NK-92 (cell line): Measurements from ENCODE around the gene LGSN.
"Not testable (repeated sequence)": the region's sequence is repeated elsewhere in the genome, so short reads cannot be mapped to it uniquely, and the experiment has no call there.

Experiments used
- DNase-seq: peaks from one replicate; lab custom pipeline; 2025; ENCODE audit not compliant: unreplicated experiment; lab: John Stamatoyannopoulos, UW

Gene LGSN, protein sequence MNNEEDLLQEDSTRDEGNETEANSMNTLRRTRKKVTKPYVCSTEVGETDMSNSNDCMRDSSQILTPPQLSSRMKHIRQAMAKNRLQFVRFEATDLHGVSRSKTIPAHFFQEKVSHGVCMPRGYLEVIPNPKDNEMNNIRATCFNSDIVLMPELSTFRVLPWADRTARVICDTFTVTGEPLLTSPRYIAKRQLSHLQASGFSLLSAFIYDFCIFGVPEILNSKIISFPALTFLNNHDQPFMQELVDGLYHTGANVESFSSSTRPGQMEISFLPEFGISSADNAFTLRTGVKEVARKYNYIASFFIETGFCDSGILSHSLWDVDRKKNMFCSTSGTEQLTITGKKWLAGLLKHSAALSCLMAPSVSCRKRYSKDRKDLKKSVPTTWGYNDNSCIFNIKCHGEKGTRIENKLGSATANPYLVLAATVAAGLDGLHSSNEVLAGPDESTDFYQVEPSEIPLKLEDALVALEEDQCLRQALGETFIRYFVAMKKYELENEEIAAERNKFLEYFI

DNA sequence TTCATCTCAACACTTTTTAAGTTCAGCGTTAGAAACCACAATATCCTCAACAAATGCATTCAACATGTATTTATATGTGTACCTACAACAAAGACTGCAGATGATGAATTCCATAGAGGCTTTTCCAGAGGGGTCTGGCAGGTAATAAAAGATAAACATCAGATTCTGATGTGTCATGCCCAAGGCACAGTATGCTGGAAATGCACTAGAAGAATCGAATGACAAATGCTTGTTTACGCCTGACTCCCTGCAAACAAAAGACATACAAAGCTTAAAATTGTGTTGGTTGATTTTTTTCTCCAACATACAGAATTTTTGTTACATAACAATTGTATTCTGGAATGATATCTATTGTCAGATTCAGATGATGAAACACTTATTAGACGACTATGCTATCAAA is at the start of gene LGSN:
LGSN (minus strand) TSS at position 45 of the 400 bp plus-strand sequence; CDS start at position 5, 40 bp downstream.
- DNase-seq = no peak

DNA sequence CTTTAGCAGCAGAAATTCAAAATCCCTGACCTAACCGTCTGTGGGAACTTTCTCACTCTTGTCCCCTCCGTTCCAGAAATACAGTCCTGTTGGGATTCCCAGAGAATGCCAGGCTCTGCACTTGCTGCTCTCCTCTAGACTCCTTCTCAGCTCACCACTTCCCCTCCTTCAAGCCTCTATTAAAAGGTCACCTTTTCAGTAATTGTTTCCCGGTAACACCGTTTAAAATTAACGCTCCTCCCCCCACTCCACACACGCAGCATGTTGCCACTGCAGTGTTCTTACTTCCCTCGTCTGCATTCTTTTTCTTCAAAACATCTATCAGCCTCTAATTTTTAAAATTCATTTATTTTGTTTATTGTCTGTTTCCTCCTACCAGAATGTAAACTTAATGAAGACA is 48.6 kb upstream of the LGSN start:
- DNase-seq = no peak

DNA sequence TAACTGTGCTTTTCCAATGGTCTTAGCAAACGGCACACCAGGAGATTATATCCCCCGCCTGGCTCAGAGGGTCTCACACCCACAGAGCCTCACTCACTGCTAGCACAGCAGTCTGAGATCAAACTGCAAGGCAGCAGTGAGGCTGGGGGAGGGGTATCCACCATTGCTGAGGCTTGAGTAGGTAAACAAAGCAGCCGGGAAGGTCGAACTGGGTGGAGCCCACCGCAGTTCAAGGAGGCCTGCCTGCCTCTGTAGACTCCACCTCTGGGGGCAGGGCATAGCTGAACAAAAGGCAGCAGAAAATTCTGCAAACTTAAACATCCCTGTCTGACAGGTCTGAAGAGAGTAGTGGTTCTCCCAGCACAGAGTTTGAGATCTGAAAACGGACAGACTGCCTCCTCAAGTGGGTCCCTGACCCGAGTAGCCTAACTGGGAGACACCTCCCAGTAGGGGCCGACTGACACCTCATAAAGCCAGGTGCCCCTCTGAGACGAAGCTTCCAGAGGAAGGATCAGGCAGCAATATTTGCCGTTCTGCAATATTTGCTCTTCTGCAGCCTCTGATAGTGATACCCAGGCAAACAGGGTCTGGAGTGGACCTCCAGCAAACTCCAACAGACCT is 42.8 kb upstream of the LGSN start:
- not testable (repeated sequence) for DNase-seq

DNA sequence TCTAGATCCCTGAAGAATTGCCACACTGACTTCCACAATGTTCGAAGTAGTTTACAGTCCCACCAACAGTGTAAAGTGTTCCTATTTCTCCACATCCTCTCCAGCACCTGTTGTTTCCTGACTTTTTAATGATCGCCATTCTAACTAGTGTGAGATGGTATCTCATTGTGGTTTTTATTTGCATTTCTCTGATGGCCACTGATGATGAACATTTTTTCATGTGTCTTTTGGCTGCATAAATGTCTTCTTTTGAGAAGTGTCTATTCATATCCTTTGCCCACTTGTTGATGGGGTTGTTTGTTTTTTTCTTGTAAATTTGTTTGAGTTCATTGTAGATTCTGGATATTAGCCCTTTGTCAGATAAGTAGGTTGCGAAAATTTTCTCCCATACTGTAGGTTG is 37.6 kb upstream of the LGSN start:
- DNase-seq = not testable (repeated sequence)

DNA sequence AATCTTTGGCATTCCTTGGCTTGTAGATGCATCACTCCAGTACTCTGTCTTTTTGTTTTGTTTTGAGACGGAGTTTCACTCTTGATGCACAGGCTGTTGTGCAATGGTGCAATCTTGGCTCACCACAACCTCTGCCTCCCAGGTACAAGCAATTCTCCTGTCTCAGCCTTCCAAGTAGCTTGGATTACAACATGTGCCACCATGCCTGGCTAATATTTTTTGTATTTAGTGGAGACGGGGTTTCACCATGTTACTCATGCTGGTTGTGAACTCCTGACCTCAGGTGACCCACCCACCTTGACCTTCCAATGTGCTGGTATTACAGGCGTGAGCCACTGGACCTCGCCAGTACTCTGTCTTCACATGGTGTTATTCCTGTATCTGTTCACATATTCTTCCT is 35.8 kb upstream of the LGSN start:
- DNase-seq = no peak

DNA sequence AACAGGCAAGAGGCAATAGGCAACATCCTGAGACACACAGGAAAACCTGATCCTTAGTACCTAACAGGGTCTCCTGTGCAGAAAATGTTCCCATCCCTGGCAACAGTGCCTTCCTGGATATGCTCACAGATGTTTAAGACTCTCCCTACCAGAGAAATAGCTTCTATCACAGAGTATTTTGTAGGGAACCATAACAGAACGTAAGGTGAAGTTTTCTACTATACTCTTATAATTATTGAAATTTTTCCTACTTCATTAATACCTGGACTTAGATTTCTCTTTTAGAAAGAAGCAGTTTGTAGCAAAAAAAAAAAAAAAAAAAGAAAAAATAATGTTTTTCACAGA is 33.5 kb upstream of the LGSN start:
- no peak for DNase-seq

DNA sequence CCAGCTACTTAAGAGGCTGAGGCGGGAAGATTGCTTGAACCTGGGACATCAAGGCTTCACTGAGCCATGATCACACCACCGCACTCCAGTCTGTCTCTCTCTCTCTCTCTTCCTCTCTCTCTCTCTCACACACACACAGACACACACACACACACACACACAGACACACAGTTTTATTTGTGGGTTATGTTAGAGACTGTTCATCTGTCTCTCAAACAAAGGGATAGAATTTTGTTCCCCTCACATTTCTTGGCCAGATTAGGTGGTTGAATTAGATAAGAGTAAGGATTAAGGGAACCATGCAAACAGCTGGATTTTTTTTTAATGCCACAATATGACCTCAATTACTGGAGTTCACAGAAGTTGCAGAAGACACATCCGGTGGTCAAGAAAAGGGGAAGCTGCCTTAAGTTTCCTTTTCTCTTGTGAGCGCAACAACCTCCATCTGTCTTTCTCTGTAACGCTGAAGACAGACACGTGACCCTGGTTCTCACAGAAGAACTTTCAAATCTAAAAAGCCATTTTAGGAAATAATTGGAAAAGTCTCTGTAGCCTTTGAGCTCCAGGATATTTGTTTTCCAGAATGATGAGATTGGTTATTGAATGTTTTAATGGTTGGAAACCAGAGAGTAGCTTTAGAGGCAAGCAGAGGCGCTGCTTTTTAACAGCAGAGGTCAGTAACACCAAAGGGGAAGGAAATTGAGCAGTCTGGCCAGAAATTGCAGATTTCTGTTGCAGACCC is 32.9 kb upstream of the LGSN start:
- DNase-seq = no peak

DNA sequence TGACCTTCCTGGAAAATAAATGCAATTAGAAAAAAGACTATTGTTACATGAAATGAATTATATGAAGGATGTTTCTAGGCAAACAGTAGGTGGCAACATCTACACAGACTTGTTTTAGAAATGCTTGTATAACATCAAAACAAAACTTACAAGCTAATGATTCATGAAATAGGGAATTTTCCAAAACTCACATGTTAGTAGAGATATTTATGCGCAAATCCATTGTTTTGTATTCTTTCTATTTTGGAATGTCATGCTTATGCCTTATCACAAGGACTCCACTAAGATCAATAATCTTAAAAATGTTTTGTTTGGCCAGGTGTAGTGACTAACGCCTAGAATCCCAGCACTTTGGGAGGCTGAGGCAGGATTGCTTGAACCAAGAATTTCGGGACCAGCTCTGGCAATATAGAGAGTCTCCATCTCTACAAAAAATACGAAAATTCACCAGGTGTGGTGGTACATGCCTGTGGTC is 32.3 kb upstream of the LGSN start:
- no peak for DNase-seq

DNA sequence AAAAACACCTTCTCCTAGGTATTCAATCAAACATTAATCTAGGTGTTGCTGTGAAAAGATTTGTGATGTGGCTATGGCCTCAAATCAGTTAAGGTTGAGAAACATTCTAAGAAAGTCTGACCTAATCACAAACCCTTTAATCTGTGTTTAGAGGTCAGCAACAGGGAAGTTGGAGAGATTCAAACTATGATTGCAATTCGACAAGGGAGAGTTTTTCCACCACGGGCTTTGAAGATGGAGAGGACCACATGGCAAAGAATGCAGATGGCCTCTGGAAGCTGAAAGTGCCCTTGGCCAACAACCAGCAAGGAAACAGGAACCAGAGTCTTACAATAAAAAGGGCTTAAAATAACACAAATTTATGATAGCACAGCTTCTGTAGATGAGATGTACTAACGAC is 29.6 kb upstream of the LGSN start:
- no peak for DNase-seq

DNA sequence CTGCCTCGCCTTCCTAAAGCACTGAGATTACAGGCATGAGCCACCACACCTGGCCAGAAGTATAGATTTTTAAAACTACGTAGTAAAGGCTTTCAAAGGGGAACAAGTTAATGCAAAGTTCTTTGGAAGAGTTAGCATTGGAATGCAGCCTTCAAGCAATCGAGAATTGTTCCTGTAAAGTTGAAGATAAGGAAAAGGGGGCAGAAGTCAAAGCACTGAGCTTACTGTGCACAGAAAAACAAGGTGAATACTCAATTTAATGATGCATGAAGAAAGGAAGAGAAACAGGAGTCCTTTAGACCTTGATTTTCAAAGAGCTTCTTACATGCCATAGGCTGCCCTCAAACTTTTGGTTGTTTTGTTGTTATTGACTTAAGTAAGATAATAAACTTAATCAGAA is 29.1 kb upstream of the LGSN start:
- no peak for DNase-seq

DNA sequence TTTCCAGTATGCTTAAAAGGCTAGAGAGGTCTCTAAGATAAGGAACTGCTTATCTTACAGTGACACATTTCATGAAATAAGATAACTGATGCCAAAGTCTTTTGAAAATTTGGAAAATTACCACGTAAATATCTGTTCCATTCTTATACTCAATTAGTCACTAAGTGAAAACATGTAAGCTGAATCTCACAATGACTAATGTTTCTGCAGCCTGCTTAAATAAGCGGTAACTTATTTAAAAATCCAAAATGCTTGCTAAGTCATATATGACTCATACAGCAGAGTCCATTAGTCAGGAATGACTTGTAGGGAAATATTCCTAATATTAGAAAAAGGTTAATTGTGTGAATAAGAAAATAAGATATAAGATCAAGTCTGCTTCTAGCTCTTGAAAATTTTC is 27.8 kb upstream of the LGSN start:
- DNase-seq = no peak

DNA sequence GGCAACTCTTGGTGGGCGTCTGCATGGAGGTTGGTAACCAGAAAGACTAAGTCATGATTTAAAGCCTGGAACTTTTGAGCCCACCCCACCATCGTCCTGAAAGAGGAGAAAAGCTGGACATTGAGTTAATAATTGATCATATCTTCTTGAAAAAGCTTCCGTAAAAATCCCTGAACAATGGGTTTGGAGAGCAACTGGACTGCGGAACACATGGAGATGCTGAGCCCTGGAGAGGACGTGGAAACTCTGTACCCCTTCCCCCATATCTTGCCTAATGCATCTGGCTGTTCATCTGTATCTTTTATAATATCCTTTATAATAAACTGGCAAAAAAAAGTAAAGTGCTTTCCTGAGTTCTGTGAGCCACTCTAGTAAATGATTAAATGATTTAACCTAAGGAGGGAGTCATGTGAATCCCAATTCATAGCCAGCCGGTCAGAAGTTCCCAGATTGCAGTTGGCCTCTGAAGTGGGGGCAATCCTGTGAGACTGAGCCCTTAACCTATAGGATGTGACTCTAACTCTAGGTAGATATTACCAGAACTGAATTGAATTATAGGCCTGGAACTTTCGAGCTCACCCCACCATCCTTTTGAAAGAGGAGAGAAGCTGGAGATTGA is 26.5 kb upstream of the LGSN start:
- DNase-seq = no peak

DNA sequence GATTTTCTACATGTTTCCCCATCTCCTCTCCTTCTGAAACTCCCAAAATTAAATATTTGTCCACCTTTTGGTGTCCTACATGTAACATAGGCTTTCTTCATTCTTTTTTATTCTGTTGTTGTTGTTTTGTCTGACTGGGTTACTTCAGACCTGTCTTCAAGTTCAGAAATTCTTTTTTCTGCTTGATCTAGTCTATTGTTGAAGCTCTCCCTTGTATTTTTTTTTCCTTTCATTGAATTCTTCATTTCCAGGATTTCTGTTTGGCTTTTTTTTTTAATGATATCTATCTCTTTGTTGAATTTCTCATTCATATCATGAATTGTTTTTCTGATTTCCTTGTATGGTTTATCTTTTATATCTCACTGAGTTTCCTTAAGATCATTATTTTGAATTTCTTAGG is 20.6 kb upstream of the LGSN start:
- no peak for DNase-seq

DNA sequence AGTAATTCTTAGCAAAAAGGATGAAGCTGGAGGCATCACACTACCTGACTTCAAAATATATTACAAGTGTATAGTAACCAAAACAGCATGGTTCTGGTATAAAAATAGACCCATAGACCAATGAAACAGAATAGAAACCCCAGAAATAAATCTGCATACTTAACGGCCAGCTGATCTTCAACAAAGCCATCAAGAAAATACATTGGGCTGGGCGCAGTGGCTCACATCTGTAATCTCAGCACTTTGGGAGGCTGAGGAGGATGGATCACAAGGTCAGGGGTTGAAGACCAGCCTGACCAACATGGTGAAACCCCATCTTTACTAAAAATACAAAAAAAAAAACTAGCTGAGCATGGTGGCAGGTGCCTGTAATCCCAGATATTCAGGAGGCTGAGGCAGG is 14.9 kb upstream of the LGSN start:
- DNase-seq = not testable (repeated sequence)

DNA sequence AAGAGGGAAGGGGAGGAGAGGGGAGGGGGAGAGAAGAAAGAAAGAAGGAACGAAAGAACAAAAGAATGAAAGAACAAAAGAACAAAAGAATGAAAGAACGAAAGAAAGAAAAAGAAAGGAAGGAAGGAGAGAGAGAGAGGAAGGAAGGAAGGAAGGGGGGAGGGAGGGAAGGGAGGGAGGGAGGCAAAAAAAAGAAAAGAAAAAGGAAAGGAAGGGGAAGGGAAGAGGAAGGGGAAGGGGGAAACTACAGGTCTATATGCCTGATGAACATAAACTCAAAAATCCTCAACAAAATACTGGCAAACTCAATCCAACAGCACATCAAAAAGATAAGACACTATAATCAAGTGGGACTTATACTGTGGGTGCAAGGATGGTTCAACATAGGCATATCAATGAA is 13.7 kb upstream of the LGSN start:
- DNase-seq = no peak

DNA sequence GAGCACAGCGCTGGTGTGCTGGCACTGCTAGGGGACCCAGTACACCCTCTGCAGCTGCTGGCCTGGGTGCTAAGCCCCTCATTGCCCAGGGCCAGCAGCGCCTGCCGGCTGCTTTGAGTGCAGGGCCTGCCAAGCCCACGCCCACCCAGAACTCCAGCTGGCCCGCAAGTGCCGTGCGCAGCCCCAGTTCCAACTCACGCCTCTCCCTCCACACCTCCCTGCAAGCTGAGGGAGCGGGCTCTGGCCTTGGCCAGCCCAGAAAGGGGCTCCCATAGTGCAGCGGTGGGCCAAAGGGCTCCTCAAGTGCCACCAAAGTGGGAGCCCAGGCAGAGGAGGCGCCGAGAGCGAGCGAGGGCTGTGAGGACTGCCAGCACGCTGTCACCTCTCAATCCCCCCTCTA is 6.8 kb upstream of the LGSN start:
- not testable (repeated sequence) for DNase-seq

DNA sequence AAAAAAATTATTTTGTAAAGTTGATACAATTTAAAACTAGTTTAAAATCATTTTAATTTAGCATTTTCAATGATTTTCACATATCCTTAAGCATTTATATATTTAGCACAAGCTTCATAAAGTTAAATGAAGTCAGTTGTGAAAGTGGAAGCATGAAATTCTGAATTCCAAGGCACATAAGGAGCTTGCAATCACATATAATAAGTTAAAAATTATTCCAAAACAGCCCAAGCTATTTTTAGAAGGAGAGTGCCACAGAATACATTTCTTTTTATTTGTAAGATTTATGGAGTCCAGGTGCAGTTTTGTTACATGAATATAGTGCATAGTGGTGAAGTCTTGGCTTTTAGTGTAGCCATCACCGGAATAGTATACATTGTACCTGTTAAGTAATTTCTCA is 3.2 kb upstream of the LGSN start:
- DNase-seq = no peak

DNA sequence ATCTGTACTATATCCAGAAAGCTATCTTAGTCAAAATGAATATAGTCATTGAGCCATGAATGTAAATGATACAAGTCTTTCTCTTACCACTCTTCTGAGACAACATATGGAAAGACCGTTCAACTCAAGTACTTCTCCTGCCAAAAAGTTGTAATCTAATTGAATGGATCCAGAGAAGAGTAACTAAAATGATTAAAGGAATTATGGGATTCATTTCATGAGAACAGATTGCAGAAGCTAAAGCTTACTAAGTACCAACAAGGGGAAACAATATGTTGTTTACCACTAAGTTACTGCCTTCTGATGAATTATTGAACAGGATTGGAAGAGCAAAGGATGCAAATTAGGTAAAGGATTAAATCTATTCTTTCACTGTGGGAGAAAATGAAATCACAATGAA is 2.0 kb upstream of the LGSN start:
- DNase-seq = no peak

DNA sequence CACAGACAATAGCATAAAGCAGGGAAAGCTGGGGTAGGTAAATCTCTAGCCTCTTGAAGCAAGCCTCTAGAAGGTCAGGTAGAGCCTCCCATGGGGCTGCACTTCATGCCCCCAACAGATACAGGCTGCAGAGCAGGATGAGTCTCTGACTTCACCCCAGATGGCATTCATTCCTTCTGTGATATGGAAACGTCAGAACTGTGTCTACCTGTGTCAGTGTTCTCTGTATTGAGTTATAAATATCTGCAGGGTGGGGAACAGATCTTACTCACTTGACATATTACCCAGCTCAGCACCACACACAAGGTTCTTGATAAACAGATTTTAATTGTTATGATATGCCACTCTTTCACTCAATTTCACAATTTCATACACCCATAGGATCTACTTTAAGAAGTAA is 2.1 kb downstream of the LGSN start:
- DNase-seq = no peak

DNA sequence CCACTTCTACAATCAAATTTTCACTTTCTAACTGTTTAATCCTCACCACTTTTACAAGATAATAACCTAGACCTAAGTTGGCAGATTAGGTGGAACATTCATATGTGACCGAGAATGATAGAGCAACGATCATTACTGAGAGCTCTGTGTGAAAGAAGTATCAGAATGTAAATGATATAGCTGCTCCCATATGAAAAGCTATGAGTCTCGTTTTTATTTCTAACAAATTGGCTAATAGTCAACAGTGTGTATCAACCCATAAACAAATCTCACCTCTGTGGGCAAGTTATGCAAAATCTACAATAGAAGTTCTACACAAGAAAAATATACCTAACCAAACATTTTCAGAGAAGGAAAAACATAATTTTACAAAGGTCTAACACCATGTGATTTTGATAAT is 3.7 kb downstream of the LGSN start:
- DNase-seq = no peak

DNA sequence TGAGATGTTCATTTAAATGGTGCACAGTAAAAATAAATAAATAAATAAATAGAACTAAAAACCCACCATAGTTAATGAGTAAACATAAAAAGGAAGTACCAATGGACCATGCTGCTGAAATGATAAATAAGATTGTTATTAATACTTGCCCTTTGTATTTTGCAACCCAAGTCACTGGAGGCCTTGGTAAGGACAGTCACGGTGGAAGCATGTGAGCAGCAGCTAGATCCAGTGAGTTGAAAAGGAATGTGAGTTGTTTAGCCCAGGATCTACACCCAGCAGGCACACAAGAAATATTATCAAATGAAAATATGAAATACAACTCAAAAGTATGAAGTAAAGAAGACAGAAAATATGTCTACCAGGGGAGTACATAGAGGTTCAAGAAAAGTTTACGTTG is 6.7 kb downstream of the LGSN start:
- no peak for DNase-seq
